Heart left ventricle (tissue), 13 donors: ENCODE data around the gene CCDC78.

ENCODE experiments used
- CTCF ChIP-seq, 12 donors: fragments of 200-600 bp; sonication (generic) in 4 of 12; IDR thresholded peaks; one replicate each; pipeline versions ENCODE4 v1.5.0 to v1.8.0; 2018 to 2022; ENCODE audit warnings: antibody characterized with exemption in 12 of 12, mild to moderate bottlenecking in 5 of 12
- POLR2A ChIP-seq, 2 donors: fragments of 450-650 bp; IDR thresholded peaks; one replicate each; pipeline ENCODE4 v1.6.1; 2017; ENCODE audit warnings: antibody characterized with exemption in 2 of 2, mild to moderate bottlenecking in 2 of 2, moderate library complexity in 2 of 2
- donor health status: ischemic (EF 13 %, LVEDD 7.1; RV severe dilation, severe dysfunction).
- donor health status: DM: no; HTN: yes; CAD: no.
- donor health status: DM: no; HTN: no; CAD: no.
- donor health status: ischemic (EF 25% LVEDD 6.9; RV normal size, moderate dysfunction).
- donor health status: ischemic (EF 25% LVEDD 5.7; RV mildly dilated, moderate dysfunction).
- donor health status: ischemic (EF 35%, LVEDD 5.7; RV mildly dilated, moderate dysfunction).
- donor health status: nonischemic (EF 11% LVEDD 7.7; RV severe dilation, severe dysfunction).
- donor health status: DM: yes; HTN: yes; CAD: no.
- donor health status: PGD.
- donor health status: ischemic (EF 29% LVEDD 5.4; RV normal size, mild dysfunction).
- donor health status: nonischemic (EF 23%, LVEDD 6.1; RV moderate dilation, normal function).

- TF ChIP-seq CTCF (IDR thresholded peaks at IDR 0.05) (no peak), POLR2A (IDR thresholded peaks at IDR 0.05) (no peak)
These were observed 50.2 kb downstream of the CCDC78 start for GRCh38 chr16:675884-676564.
